ENCODE results near the gene AFP.

Gene AFP

GRCh38 chr4:73479323-73479722 lies 43.3 kb downstream of the AFP start:
- no peak overlapping the region for H3K4me3 ChIP-seq (ENCODE audit: low read depth, low read length)
- no peak for TF ChIP-seq CTCF (IDR thresholded peaks at IDR 0.05; ENCODE audit: low read depth, low read length, missing control alignments)
- DNase-seq (ENCODE audit: low read depth) = no peak
- in situ Hi-C loops (cut with HindIII; ENCODE audit: low sequenced_read_pairs) = no loop called here

DNA sequence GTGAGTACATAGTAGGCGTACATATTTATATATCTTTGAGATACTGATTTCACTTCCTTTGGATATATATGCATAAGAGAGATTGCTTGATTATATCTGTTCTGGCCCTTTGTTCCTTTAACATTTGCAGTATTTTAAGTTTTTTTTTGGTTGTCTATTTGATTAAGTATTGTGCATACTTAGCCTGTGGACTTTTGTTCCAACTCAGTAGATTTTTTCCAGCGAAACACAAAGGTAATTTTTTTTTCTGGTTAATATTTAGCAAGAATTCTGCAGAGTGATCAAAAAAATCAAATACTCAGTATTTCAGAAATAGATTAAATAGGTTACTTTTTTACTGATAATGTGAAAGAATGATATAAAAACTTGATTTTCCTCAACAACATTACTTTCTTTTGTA lies 45.3 kb downstream of the AFP start, which contains the start of gene AFM:
AFM (plus strand) TSS at position 388 of the 400 bp plus-strand sequence. CDS start 31 bp downstream, outside the sequence.
- no peak for DNase-seq (ENCODE audit: low read depth)
- in situ Hi-C loops (cut with HindIII; ENCODE audit: low sequenced_read_pairs) = no loop called here
- no peak for TF ChIP-seq CTCF (IDR thresholded peaks at IDR 0.05; ENCODE audit: low read depth, low read length, missing control alignments)
- no peak within 1 kb of the TSS for H3K4me3 ChIP-seq (ENCODE audit: low read depth, low read length)

GRCh38 chr4:73485085-73485484 lies 49.1 kb downstream of the AFP start:
- TF ChIP-seq CTCF (IDR thresholded peaks at IDR 0.05; ENCODE audit: low read depth, low read length, missing control alignments) = no peak
- in situ Hi-C loops (cut with HindIII; ENCODE audit: low sequenced_read_pairs) = no loop called here
- DNase-seq (ENCODE audit: low read depth) = no peak
- H3K4me3 ChIP-seq (ENCODE audit: low read depth, low read length) = no peak overlapping the region

- no peak for TF ChIP-seq CTCF (IDR thresholded peaks at IDR 0.05; ENCODE audit: low read depth, low read length, missing control alignments)
- in situ Hi-C loops (cut with HindIII; ENCODE audit: low sequenced_read_pairs) = no loop called here
Observed at GRCh38 chr4:73485596-73485995, 49.6 kb downstream of the AFP start.

GRCh38 chr4:73486497-73486896 lies 50.5 kb downstream of the AFP start:
- in situ Hi-C loops (cut with HindIII; ENCODE audit: low sequenced_read_pairs) = no loop called here
- DNase-seq (ENCODE audit: low read depth) = no peak
- TF ChIP-seq CTCF (IDR thresholded peaks at IDR 0.05; ENCODE audit: low read depth, low read length, missing control alignments) = no peak
- no peak overlapping the region for H3K4me3 ChIP-seq (ENCODE audit: low read depth, low read length)

More at GRCh38 chr4:73485596-73485995, 49.6 kb downstream of the AFP start:
- no peak overlapping the region for H3K4me3 ChIP-seq (ENCODE audit: low read depth, low read length)
- DNase-seq (ENCODE audit: low read depth) = no peak

DNA sequence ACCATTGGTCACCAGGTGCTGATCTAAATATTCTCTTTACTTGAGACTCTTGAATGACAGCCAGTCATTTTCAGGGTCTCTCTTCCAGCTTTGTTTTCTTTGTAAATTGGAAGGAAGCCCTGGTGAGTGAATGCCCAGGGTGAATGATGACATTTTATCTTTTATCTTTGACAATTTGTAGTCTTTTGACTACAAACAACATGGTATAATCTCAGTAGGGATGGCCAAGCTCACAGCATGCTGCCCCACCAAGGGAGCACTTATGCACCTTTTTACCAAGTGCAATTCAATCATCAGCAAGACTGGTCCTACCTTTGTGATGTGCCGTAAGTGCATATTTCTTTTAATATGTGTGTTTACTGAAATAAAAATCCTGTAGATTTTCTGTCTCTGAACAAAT lies 51.2 kb downstream of the AFP start:
- TF ChIP-seq CTCF (IDR thresholded peaks at IDR 0.05; ENCODE audit: low read depth, low read length, missing control alignments) = no peak
- in situ Hi-C loops (cut with HindIII; ENCODE audit: low sequenced_read_pairs) = no loop called here
- DNase-seq (ENCODE audit: low read depth) = no peak
- no peak overlapping the region for H3K4me3 ChIP-seq (ENCODE audit: low read depth, low read length)

Data from astrocyte of the cerebellum (primary cell).